HG03460 (cell line): ENCODE results near the gene CHST13.
"Not testable (repeated sequence)": the region's sequence is repeated elsewhere in the genome, so short reads cannot be mapped to it uniquely, and the experiment has no call there.

Experiments
- ATAC-seq: cut with Tn5 transposase; IDR thresholded peaks from one replicate; pipeline ENCODE4 v1.9.1; 2021; ENCODE audit not compliant: unreplicated experiment

CHST13 gene

GRCh38 chr3:126524429-126524988 lies 554 bp downstream of the CHST13 start:
- no peak for ATAC-seq

- no peak for ATAC-seq
Measured at GRCh38 chr3:126525091-126525852, 1.3 kb downstream of the CHST13 start.

- no peak for ATAC-seq
Measured at GRCh38 chr3:126525853-126526667, 2.1 kb downstream of the CHST13 start.

- ATAC-seq, result no peak
Measured at GRCh38 chr3:126526668-126527005, 2.7 kb downstream of the CHST13 start.

- ATAC-seq, result no peak
Measured at GRCh38 chr3:126527006-126527405, 3.1 kb downstream of the CHST13 start.

- ATAC-seq, result no peak
Measured at GRCh38 chr3:126527455-126528211, 3.7 kb downstream of the CHST13 start.

GRCh38 chr3:126528419-126528799 lies 4.5 kb downstream of the CHST13 start:
- ATAC-seq, result no peak

- ATAC-seq, result no peak
Measured at GRCh38 chr3:126528800-126529541, 5.0 kb downstream of the CHST13 start.

GRCh38 chr3:126529585-126530170 lies 5.7 kb downstream of the CHST13 start:
- no peak for ATAC-seq

- ATAC-seq, result no peak
Measured at GRCh38 chr3:126530171-126531050, 6.5 kb downstream of the CHST13 start.

- ATAC-seq, result no peak
Measured at GRCh38 chr3:126531051-126531330, 7.0 kb downstream of the CHST13 start.

- ATAC-seq, result no peak
Measured at GRCh38 chr3:126533506-126533905, 9.6 kb downstream of the CHST13 start.

GRCh38 chr3:126534716-126535115 lies 10.8 kb downstream of the CHST13 start:
- not testable (repeated sequence) for ATAC-seq

GRCh38 chr3:126535636-126536035 lies 11.7 kb downstream of the CHST13 start:
- ATAC-seq, result no peak

- no peak for ATAC-seq
Measured at GRCh38 chr3:126536126-126536525, 12.2 kb downstream of the CHST13 start.

- ATAC-seq, result no peak
Measured at GRCh38 chr3:126537116-126537729, 13.3 kb downstream of the CHST13 start.

GRCh38 chr3:126537730-126538281 lies 13.9 kb downstream of the CHST13 start:
- ATAC-seq, result no peak

GRCh38 chr3:126538316-126538715 lies 14.4 kb downstream of the CHST13 start:
- no peak for ATAC-seq

GRCh38 chr3:126538966-126539365 lies 15.0 kb downstream of the CHST13 start:
- ATAC-seq, result no peak
